Measurements from ENCODE around the gene APOBEC4. TPM values are rescaled to one million over a fixed set of nuclear protein-coding genes. Genes with fewer than 3 reads are reported as not detected.

Gene APOBEC4
- total RNA-seq, 1 experiment from 2014 or later: not detected

GRCh38 chr1:183604038-183604808, 48.9 kb downstream of the APOBEC4 start:
- H3K36me3 ChIP-seq (ENCODE audit: control insufficient read depth in 1 of 2, insufficient read depth in 2 of 2, low read length in 2 of 2): no peaks in the 10 kb centered on the region
- ATAC-seq (no peak), DNase-seq (ENCODE audit: low read depth, low spot score) (no peak)
- no peak overlapping the region for H3K4me3 ChIP-seq (replicated peaks in 1 of 2; ENCODE audit: low read depth in 1 of 2, low read length in 2 of 2)
- H4K20me1 ChIP-seq (ENCODE audit: insufficient read depth): no peaks in the 10 kb centered on the region
- no peak overlapping the region for H2AFZ ChIP-seq (ENCODE audit: low read depth, low read length, poor library complexity, severe bottlenecking)
- no peak overlapping the region for H3K27ac ChIP-seq (ENCODE audit: low read depth, low read length)
- TF ChIP-seq EZH2phosphoT487 (IDR thresholded peaks at IDR 0.05; ENCODE audit: borderline replicate concordance): no peak
- TF ChIP-seq ATF3 (IDR thresholded peaks at IDR 0.05): no peak
- no peaks in the 10 kb centered on the region for H3K79me2 ChIP-seq (ENCODE audit: insufficient read depth, low read length)
- ChIA-PET POLR2A (no interaction called here), RAD21 (ENCODE audit: low non-redundant PET in 1 of 2, low total read pairs in 2 of 2, uncharacterized antibody in 2 of 2, unreplicated experiment in 2 of 2) (no interaction called here), CTCF (no interaction called here)
- no peak overlapping the region for H3K9ac ChIP-seq (ENCODE audit: low read length)
- H3K4me2 ChIP-seq (ENCODE audit: low read length): no peak overlapping the region
- H3K9me2 ChIP-seq (ENCODE audit: insufficient read depth): no peaks in the 10 kb centered on the region
- peaks cover 0 to 3% of the 10 kb centered on the region in 2 experiments; a peak in 1 of 4 replicates for H3K4me1 ChIP-seq (ENCODE audit: control insufficient read depth in 1 of 2, insufficient read depth in 2 of 2, low read length in 2 of 2)
- H3K27me3 ChIP-seq (ENCODE audit: insufficient read depth, low read length): no peaks in the 10 kb centered on the region
- no peaks in the 10 kb centered on the region for H3K9me3 ChIP-seq (ENCODE audit: control insufficient read depth in 1 of 2, insufficient read depth in 1 of 2, low read depth in 1 of 2, low read length in 2 of 2)
- intact Hi-C loops (cut with micrococcal nuclease): no loop called here
- BruUV-seq (replicated peaks): no TSS peak

- no peak for TF ChIP-seq SP1 (IDR thresholded peaks at IDR 0.05; ENCODE audit: low read depth)
- TF ChIP-seq YY1 (IDR thresholded peaks at IDR 0.05; ENCODE audit: extremely low read depth, insufficient replicate concordance, low read depth, low read length): no peak
- TF ChIP-seq ZBTB33 (IDR thresholded peaks at IDR 0.05; ENCODE audit: extremely low read depth, insufficient replicate concordance, low read length): no peak
- TF ChIP-seq EGR1 (IDR thresholded peaks at IDR 0.05; ENCODE audit: low read depth): no peak
- no peak for TF ChIP-seq TCF7L2 (IDR thresholded peaks at IDR 0.05; ENCODE audit: borderline replicate concordance, extremely low read depth, insufficient read depth, insufficient read length)
- ATAC-seq: no peak
Observed at GRCh38 chr1:183602510-183602909, 50.6 kb downstream of the APOBEC4 start.

More at GRCh38 chr1:183602510-183602909, 50.6 kb downstream of the APOBEC4 start:
- H2AFZ ChIP-seq (ENCODE audit: low read depth, low read length, poor library complexity, severe bottlenecking): no peak overlapping the region
- ChIA-PET POLR2A (no interaction called here), RAD21 (ENCODE audit: low non-redundant PET in 1 of 2, low total read pairs in 2 of 2, uncharacterized antibody in 2 of 2, unreplicated experiment in 2 of 2) (no interaction called here), CTCF (no interaction called here)
- H3K4me1 ChIP-seq (ENCODE audit: control insufficient read depth in 1 of 2, insufficient read depth in 2 of 2, low read length in 2 of 2): no peaks in the 10 kb centered on the region
- no peak overlapping the region for H3K27ac ChIP-seq (ENCODE audit: low read depth, low read length)
- no TSS peak for BruUV-seq (replicated peaks)
- no peak overlapping the region for H3K9ac ChIP-seq (ENCODE audit: low read length)
- H3K79me2 ChIP-seq (ENCODE audit: insufficient read depth, low read length): no peaks in the 10 kb centered on the region
- DNase-seq (ENCODE audit: low read depth, low spot score): no peak
- H3K9me3 ChIP-seq (ENCODE audit: control insufficient read depth in 1 of 2, insufficient read depth in 1 of 2, low read depth in 1 of 2, low read length in 2 of 2): no peaks in the 10 kb centered on the region
- no peak overlapping the region for H3K4me2 ChIP-seq (ENCODE audit: low read length)
- no peaks in the 10 kb centered on the region for H3K9me2 ChIP-seq (ENCODE audit: insufficient read depth)
- intact Hi-C loops (cut with micrococcal nuclease): no loop called here
- H3K27me3 ChIP-seq (ENCODE audit: insufficient read depth, low read length): no peaks in the 10 kb centered on the region
- no peaks in the 10 kb centered on the region for H3K36me3 ChIP-seq (ENCODE audit: control insufficient read depth in 1 of 2, insufficient read depth in 2 of 2, low read length in 2 of 2)
- H3K4me3 ChIP-seq (replicated peaks in 1 of 2; ENCODE audit: low read depth in 1 of 2, low read length in 2 of 2): no peak overlapping the region
- H4K20me1 ChIP-seq (ENCODE audit: insufficient read depth): no peaks in the 10 kb centered on the region
